HFF-Myc (cell line): ENCODE results near the gene SORT1.

Experiments
- DNase-seq: peaks from one replicate; pipeline ENCODE4 v3.0.0-alpha.2; 2011; ENCODE audit warnings: low read depth; ENCODE audit errors: extremely low read depth
- H3K4me3 ChIP-seq: replicated peaks from 2 replicates; pipeline ENCODE4 v1.5.1; 2011; ENCODE audit warnings: low read depth, mild to moderate bottlenecking, control low read depth, low read length
- TF ChIP-seq, protein P1 (sequence below): IDR thresholded peaks from 2 replicates; pipeline ENCODE4 v1.5.1; 2012; ENCODE audit warnings: mild to moderate bottlenecking, low read depth, low read length, control low read depth; ENCODE audit errors: missing control alignments

Gene SORT1

DNA sequence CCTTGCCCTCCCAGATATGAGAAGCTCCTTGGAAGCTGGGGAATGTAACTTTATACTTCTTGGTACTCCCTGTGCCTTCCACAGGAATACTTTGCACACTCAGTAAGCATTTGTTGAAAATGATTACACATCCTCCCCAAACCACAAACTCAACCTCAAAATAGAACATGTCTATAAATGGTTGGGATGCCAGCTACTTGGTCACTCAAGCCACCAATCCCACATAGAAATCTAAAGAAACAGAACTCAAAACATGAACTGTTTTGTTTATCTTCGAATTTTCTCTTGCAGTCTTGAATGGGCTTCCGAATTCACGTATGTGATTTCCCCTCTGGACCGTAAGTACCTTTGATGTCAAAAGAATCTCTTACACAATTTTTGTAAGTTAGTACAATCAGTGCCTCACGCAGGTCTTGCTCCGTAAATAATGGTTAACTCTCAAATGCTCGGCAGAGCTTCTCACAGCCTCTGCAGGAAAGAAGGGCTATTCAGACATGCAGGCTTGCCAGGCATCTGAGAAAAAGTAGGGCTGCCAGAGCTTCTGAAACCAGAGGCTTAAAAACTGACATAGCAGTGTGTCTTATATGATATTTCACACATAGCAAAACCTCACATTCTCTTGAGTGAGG, 26.9 kb downstream of the SORT1 start:
- peak; percentile 66 for DNase-seq
- TF ChIP-seq, protein P1, sequence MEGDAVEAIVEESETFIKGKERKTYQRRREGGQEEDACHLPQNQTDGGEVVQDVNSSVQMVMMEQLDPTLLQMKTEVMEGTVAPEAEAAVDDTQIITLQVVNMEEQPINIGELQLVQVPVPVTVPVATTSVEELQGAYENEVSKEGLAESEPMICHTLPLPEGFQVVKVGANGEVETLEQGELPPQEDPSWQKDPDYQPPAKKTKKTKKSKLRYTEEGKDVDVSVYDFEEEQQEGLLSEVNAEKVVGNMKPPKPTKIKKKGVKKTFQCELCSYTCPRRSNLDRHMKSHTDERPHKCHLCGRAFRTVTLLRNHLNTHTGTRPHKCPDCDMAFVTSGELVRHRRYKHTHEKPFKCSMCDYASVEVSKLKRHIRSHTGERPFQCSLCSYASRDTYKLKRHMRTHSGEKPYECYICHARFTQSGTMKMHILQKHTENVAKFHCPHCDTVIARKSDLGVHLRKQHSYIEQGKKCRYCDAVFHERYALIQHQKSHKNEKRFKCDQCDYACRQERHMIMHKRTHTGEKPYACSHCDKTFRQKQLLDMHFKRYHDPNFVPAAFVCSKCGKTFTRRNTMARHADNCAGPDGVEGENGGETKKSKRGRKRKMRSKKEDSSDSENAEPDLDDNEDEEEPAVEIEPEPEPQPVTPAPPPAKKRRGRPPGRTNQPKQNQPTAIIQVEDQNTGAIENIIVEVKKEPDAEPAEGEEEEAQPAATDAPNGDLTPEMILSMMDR: no peak
- peak overlapping the region; percentile 6; the same call in 1 of the 2 replicates for H3K4me3 ChIP-seq

DNA sequence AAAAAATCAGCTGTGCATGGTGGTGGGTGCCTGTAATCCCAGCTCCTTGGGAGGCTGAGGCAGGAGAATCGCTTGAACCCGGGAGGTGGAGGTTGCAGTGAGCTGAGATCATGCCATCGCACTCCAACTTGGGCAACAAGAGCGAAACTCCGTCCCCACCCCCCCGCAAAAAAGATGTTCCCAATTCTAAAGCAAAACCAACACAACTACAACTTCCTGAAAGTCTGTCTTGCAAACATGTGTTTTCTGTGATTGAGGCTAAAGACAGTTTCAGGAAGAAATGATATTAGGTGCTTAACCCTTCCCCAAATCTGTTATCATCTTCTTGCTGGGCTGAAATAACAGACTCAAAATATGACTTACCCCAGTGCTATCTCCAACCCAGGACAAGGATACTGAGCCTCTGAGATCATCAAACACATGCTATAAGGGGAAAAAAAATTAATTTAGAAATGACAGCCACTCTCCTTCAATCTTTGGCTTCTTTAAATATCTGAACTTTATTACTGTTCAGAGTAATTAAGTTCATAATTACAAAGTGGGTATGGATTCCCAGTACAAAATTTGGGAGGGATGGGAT, 28.5 kb downstream of the SORT1 start:
- TF ChIP-seq, protein P1: no peak
- DNase-seq: no peak

DNA sequence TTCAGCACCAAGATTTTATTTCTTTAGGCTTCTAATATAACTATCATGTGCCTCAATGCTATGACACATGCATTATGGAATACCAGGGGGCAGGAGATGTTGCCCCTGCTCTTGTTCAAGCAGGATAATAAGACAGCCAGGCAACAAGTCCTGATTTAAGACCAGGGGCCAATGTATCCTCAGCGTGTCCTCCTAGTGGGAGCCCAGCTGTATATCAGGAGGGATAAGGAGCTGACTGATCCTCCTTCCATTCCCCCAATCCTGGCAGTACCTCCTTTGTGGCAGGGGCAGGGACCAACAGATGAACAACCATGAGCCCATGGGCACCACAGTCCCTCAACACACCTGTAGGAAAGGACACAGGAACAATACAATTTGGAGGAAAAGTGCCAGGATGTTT, 29.3 kb downstream of the SORT1 start:
- no peak for DNase-seq
- TF ChIP-seq, protein P1: no peak
- no peak overlapping the region for H3K4me3 ChIP-seq

More for the DNA sequence above, 28.5 kb downstream of the SORT1 start:
- H3K4me3 ChIP-seq: no peak overlapping the region

DNA sequence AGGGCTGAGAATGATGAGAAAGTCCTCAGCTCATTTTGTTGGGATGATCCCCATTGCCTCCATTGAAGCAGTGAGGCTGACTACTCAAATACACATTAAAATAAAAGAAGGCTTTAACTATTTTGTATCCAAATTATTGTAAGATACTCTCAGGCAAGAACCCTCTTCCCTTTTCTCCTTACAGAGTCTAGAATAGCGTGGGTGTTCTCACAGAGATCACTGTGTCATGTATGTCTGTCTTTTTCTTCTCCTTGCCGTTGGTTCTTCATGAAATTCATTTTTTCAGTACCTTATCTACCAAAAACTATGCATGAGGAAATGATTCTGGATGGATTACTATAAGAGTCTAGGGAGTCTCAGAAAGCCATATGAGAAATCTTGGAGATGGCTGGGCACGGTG, 30.1 kb downstream of the SORT1 start:
- DNase-seq: no peak
- no peak overlapping the region for H3K4me3 ChIP-seq
- TF ChIP-seq, protein P1: no peak

DNA sequence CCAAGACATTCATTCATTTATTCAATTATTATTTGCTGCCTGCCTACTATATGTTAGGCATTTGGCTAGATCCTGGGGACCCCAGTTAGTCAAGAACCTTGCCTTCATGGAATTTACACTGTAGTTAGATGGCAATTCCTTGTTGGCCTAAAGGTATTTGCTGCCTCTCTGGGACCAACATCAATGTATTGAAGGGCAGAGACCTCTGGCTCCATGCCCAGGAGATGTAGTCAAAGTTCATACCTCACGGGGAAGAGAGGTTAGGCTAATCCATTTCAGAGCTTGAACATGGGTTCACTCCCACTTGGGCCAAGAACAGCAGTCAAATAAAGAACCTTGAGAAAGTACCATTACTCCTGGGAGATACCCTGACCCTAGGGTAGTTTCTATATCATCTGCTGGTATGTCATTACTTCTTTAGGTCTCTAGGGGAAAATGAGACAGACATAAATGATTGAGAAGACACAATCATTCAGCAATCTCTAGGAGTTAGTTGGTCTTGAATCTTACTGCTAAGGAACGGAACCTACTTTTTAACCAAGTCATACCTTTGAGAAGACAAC, 32.0 kb downstream of the SORT1 start:
- TF ChIP-seq, protein P1: no peak
- no peak for DNase-seq

DNA sequence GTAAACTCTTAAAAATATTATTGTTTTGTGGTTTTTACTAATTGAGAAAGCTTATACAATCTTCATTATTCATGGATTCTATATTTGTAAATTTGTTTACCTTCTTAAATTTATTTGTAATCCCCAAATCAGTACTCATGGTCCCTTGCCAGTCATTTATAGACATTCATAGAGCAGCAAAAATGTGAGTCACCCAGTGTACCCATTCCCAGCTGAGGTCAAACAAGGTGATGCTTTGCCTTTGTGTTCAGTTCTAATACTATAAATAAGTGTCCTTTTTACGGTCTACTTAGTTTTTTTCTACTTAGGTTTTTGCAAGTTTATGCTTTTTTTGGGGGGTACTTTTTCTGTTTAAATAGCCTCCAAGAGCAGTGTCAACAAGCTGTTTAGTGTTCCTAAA, 36.1 kb downstream of the SORT1 start:
- no peak for DNase-seq
- TF ChIP-seq, protein P1: no peak
- H3K4me3 ChIP-seq: no peak overlapping the region

More for the DNA sequence above, 32.0 kb downstream of the SORT1 start:
- H3K4me3 ChIP-seq: no peak overlapping the region
